ENCODE results near the gene CANT1. TPM values are rescaled to one million over a fixed set of nuclear protein-coding genes. Genes with fewer than 3 reads are reported as not detected.
"Not testable (repeated sequence)": the region's sequence is repeated elsewhere in the genome, so short reads cannot be mapped to it uniquely, and the experiment has no call there.

The CANT1 gene
- total RNA-seq, 1 donor from 2014 or later = 81.6 TPM

DNA sequence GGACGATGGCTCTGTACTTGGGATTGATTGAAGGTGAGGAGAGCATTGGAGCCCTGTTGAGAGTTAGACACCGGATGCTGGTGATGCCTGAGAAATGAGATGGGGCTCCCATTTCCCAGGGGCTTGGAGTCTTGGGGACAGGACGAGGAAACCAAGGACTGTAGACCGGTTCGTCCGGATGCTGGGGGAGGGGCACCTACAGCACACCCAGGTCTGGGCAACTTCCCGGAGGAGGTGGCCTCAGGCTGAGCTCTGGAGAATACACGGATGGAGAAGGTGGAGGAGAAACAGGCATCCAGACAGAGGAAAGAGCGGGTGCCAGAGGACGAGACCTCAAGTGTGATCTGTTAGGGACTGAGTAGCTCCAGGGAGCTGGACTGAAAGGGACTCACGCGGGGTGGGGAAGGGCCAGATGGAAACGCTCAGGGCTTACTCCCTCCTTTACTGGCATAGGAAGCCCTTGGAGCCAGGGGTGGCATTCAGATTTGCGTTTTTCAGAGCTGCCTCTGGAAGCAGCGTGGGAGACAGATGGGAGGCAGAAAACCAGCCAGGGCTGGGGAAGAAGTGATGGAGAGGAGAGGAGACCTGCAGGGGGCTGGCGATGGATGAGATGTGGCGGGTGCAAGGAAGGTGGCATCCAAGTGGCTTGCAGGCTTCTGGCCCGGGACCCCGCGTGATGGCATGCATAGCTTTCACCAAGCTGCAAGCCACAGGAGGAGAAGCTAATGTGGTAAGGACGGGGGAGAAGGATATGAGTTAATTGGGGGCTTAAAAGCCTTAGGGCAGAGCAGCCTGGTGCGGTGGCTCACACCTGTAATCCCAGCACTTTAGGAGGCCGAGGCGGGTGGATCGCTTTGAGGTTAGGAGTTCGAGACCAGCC, 22.7 kb upstream of the CANT1 start:
- H3K36me3 Mint-ChIP-seq (ENCODE audit: low read depth, unreplicated experiment) = no peaks in the 10 kb centered on the region
- H3K9me3 Mint-ChIP-seq (ENCODE audit: unreplicated experiment) = no peaks in the 10 kb centered on the region
- TF ChIP-seq, protein P1, sequence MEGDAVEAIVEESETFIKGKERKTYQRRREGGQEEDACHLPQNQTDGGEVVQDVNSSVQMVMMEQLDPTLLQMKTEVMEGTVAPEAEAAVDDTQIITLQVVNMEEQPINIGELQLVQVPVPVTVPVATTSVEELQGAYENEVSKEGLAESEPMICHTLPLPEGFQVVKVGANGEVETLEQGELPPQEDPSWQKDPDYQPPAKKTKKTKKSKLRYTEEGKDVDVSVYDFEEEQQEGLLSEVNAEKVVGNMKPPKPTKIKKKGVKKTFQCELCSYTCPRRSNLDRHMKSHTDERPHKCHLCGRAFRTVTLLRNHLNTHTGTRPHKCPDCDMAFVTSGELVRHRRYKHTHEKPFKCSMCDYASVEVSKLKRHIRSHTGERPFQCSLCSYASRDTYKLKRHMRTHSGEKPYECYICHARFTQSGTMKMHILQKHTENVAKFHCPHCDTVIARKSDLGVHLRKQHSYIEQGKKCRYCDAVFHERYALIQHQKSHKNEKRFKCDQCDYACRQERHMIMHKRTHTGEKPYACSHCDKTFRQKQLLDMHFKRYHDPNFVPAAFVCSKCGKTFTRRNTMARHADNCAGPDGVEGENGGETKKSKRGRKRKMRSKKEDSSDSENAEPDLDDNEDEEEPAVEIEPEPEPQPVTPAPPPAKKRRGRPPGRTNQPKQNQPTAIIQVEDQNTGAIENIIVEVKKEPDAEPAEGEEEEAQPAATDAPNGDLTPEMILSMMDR (IDR thresholded peaks at IDR 0.05; ENCODE audit: unreplicated experiment) = no peak
- H3K27me3 Mint-ChIP-seq (ENCODE audit: unreplicated experiment) = peaks cover 7% of the 10 kb centered on the region
- no peak overlapping the region for H3K27ac Mint-ChIP-seq (ENCODE audit: unreplicated experiment)
- no peaks in the 10 kb centered on the region for H3K4me1 Mint-ChIP-seq (ENCODE audit: unreplicated experiment)
- H3K4me3 Mint-ChIP-seq (ENCODE audit: unreplicated experiment) = no peak overlapping the region
- no peak for DNase-seq (ENCODE audit: low spot score)

- not testable (repeated sequence) for H3K4me3 Mint-ChIP-seq (ENCODE audit: unreplicated experiment); H3K9me3 Mint-ChIP-seq (ENCODE audit: unreplicated experiment); H3K27ac Mint-ChIP-seq (ENCODE audit: unreplicated experiment); DNase-seq (ENCODE audit: low spot score); H3K36me3 Mint-ChIP-seq (ENCODE audit: low read depth, unreplicated experiment); H3K4me1 Mint-ChIP-seq (ENCODE audit: unreplicated experiment)
- peaks cover 11% of the 10 kb centered on the region for H3K27me3 Mint-ChIP-seq (ENCODE audit: unreplicated experiment)
Measured at GRCh38 chr17:79030636-79031035, 21.1 kb upstream of the CANT1 start.

DNA sequence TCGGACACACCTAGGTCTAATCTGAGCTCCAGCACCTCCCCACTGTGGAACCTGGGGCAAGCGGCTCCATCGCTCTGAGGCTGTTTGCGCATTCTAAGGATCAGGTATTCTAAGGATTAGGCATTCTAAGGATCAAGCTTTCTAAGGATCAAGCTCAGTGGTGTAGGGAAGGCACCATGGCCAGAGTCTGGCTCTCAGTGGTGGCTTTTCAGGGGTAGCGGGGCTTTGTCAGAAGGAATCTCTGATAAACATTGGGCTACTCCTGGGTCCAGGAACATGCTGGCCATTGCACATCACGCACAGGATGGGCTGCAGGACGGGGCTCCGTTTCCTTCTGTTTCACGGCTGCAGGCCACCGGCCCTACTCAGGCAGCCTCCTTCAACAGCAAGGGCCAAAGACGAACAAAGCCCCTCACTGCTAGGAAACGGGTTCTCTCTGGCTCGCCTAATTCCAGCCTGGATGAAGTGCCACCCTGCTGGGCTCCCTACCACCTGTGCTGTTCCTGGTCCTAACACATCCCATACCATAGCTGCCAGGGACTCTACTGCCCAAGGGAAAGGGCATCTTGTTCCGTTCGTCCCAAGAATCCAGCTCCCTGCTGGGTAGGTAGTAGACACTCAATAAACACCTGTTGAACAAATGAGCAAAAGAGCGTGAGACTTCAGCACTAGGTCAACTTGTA, 19.9 kb upstream of the CANT1 start:
- DNase-seq (ENCODE audit: low spot score) = no peak
- TF ChIP-seq, protein P1 (IDR thresholded peaks at IDR 0.05; ENCODE audit: unreplicated experiment) = no peak
- no peak overlapping the region for H3K4me3 Mint-ChIP-seq (ENCODE audit: unreplicated experiment)
- peaks cover 18% of the 10 kb centered on the region for H3K27me3 Mint-ChIP-seq (ENCODE audit: unreplicated experiment)
- H3K4me1 Mint-ChIP-seq (ENCODE audit: unreplicated experiment) = no peaks in the 10 kb centered on the region
- no peaks in the 10 kb centered on the region for H3K36me3 Mint-ChIP-seq (ENCODE audit: low read depth, unreplicated experiment)
- no peaks in the 10 kb centered on the region for H3K9me3 Mint-ChIP-seq (ENCODE audit: unreplicated experiment)
- no peak overlapping the region for H3K27ac Mint-ChIP-seq (ENCODE audit: unreplicated experiment)

DNA sequence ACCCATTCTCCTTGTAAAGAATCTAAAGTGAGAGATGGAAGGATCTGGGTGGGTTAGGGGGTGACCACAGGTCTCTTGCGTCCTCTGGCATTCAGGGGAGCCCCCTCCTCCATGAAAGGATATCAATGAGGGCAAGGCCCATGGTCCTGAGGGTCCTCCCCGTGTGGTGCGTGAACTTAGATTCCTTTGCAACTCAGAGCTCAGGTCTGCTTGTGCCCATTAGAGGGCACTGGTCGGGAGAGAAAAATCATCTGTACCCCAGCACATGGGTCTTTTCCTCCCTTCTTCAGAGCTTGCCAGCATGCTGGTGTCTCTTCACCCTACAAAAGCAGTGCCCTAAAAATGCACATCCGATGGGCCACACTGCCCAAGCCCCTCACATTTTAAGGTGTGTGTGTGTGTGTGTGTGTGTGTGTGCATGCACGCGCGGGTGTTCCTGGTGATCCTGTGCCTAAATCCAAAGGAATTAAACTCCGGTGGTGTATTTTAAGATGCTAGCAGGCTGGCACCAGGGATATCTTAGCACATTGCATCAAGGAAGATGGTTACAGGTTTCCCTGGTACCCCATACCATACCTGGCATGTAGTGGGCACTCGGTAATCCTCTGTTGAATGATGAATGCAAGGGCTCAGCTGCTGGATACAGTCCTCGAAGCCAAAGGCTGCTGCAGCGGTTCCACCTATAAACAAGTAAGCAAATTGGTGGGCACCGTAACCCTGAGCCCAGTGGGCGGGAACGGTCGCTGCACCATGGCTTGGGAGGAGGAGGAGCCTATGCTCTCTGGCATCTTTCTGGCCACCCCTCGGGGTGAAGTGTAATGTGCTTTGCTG, 19.1 kb upstream of the CANT1 start:
- Mint-ChIP-seq H3K9me3 (ENCODE audit: unreplicated experiment) (no peaks in the 10 kb centered on the region), H3K4me3 (ENCODE audit: unreplicated experiment) (no peak overlapping the region), H3K4me1 (ENCODE audit: unreplicated experiment) (peaks cover 2% of the 10 kb centered on the region), H3K27ac (ENCODE audit: unreplicated experiment) (no peak overlapping the region), H3K36me3 (ENCODE audit: low read depth, unreplicated experiment) (no peaks in the 10 kb centered on the region), H3K27me3 (ENCODE audit: unreplicated experiment) (peaks cover 18% of the 10 kb centered on the region)
- DNase-seq (ENCODE audit: low spot score) = no peak
- TF ChIP-seq, protein P1 (IDR thresholded peaks at IDR 0.05; ENCODE audit: unreplicated experiment) = no peak

GRCh38 chr17:79027925-79028491, 18.4 kb upstream of the CANT1 start:
- no peak for DNase-seq (ENCODE audit: low spot score)
- no peaks in the 10 kb centered on the region for H3K9me3 Mint-ChIP-seq (ENCODE audit: unreplicated experiment)
- H3K27me3 Mint-ChIP-seq (ENCODE audit: unreplicated experiment) = peaks cover 20% of the 10 kb centered on the region
- no peaks in the 10 kb centered on the region for H3K36me3 Mint-ChIP-seq (ENCODE audit: low read depth, unreplicated experiment)
- H3K27ac Mint-ChIP-seq (ENCODE audit: unreplicated experiment) = no peak overlapping the region
- H3K4me3 Mint-ChIP-seq (ENCODE audit: unreplicated experiment) = no peak overlapping the region
- peaks cover 2% of the 10 kb centered on the region for H3K4me1 Mint-ChIP-seq (ENCODE audit: unreplicated experiment)
- TF ChIP-seq, protein P1 (IDR thresholded peaks at IDR 0.05; ENCODE audit: unreplicated experiment) = no peak

All from endothelial cell (in vitro differentiated cells).